ENCODE results near the gene PSMB10.

Gene PSMB10

DNA sequence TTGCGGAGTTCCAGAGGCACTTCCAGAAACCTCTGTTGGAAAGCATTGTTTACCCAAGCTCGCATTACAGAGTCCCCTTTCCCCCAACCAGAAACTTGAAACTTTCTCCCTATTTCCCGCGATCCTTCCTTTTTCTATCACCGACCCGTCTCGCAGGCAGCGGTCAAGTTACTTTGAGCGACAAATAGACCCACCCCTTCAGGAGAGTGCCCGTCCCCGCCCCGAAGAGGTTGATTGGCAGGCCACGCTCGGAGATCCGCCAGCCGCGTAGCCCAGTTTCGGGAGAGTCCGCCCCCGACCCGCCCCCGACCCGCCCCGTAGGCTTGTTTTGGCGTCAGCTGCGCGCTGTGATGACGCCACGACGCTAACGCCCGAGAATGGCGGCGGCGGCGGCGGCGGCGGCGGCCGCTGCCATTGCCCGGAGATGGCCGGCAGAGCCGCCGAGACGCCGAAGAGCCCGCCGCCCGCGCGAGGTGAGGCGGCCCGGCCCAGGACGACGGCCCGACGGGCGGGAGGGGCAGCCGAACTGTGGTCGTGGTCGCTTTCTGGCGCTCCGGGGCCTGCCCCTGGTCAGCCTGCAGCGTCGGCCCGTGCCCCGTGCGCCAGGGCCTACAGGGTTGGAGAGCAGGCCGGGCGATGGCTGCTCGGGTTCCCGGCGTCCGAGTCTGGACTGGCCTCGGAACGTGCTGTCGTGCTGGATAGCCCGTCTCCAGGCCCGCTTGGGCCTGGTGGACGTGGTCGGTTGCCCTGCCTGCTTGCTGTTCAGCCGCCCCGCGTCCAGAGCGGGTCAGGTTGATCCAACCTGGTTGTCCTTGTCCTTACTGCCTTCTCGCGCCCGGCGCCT, 43.5 kb downstream of the PSMB10 start, which contains the start of gene PSKH1:
Gene PSKH1, plus strand, starts transcription at position 356 of the 844 bp plus-strand sequence. CDS start 15,496 bp downstream, outside the sequence.
- peak; percentile 79 to 89 for DNase-seq (ENCODE audit: low read depth in 2 of 2)

DNA sequence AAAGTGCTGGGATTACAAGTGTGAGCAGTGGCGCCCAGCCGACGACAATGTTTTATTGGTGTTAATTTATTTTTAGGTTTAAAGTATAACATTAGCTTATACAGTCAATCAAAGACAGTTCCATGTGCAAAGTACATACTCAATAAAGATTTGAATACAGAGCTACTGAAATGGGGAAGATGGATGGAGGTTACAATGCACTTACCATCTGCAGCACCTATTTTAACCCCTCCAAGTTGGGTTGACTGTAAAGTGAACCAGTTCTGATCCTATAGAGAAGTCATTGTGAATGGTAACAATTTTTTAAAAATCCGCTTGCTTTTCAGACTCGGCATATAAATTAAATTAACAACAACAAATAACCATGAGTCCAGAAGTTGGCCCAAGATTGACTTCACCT, 44.3 kb downstream of the PSMB10 start:
- DNase-seq (ENCODE audit: low read depth in 2 of 2) = no peak

DNA sequence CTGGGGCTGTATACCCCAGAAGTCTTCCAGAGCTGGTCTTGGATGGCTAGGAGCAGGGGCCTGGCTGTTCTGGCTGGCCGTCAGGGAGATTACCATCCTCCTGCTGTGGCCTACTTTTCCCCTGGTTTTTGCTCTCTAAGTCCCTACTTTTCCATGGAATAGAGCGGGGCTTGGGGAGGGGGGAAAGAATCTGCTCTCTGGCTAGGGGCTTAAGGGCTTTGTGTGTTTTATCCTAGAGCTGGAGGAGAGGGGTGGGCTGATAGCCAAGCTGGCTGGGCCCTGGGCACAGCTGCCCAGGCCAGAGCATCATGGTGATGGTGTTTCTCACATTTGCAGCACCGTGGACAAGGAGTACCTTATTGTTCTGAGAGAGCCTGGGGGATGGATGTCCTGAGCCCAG, 48.3 kb downstream of the PSMB10 start:
- DNase-seq (ENCODE audit: low read depth in 2 of 2) = no peak

DNA sequence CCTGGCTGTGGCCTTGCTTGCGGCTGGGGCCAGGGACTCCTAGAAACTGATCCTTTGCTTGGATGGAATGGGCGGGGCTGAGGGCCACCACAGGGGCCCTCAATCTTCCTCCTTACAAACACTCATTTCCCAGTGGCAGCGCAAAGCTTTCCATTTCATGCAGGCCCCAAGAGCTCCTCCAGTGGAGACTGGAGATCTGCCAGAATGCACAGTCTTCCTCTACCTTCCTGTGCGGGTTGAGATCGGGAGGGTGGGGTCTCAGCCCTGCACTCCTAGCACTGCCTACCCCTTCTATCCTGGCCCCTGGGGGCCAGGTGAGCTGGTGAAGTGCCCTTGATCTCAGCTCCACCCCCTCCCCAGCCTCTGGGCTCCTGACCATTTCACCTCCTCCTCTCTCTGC, 50.3 kb downstream of the PSMB10 start:
- no peak for DNase-seq (ENCODE audit: low read depth in 2 of 2)

DNA sequence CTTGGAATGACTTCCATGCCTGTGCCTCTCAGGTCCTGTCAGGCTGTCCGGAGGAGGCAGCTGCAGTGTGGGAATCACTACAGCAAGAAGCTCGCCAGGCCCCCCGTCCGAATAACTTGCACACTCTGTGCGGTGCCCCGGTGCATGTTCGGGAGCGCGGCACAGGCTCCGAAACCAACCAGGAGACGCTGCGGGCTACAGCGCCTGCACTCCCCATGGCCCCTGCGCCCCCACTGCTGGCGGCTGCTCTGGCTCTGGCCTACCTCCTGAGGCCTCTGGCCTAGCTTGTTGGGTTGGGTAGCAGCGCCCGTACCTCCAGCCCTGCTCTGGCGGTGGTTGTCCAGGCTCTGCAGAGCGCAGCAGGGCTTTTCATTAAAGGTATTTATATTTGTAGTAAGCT, 50.7 kb downstream of the PSMB10 start:
- no peak for DNase-seq (ENCODE audit: low read depth in 2 of 2)

DNA sequence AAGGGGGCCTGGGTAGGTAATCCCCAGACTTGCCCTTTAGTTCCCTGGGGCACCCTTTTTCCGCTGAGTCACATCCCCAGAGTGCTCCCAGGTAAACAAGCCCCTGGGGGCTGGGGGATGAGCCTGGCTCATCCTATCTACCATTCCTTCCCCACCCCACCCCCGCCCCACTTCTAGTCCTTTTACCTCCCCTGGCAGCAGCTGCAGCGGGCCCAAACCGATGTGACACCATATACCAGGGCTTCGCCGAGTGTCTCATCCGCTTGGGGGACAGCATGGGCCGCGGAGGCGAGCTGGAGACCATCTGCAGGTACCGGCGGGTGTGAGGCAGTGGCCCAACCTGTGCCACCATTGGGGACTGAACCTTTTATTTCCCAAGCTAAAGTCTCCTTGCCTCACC, 51.1 kb downstream of the PSMB10 start:
- no peak for DNase-seq (ENCODE audit: low read depth in 2 of 2)

DNA sequence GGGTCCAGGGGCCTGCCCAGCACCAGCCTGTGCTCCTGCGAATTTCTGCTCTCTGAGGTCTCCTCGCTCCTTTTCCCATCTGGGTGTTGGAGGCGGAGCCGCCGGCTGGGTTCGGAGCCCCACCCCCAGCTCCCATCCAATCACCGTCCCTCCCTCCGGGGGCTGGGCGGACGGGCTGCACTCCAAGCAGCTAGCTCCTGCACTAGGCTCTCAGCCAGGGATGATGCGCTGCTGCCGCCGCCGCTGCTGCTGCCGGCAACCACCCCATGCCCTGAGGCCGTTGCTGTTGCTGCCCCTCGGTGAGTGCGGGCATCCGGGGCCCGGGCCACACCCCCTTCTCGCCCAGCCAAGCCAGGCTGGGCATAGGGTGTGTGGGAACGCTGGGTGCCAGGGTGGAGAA, 52.0 kb downstream of the PSMB10 start, which contains the start of gene NRN1L:
Gene NRN1L, plus strand, starts transcription at position 202 of the 400 bp plus-strand sequence. Its CDS starts 19 bp downstream, at position 221.
- DNase-seq (ENCODE audit: low read depth in 2 of 2) = no peak

Data from stimulated activated CD4-positive, alpha-beta T cell treated with anti-CD3 and anti-CD28 coated beads, Interleukin-1b, Interleukin-23, amount 100 ng/mL, for 1 hour (primary cell).